MM.1S (cell line): ENCODE data around the gene PDPR.
"Not testable (repeated sequence)": the region's sequence is repeated elsewhere in the genome, so short reads cannot be mapped to it uniquely, and the experiment has no call there.

Source experiments
- EZH2 ChIP-seq: fragments of 300-600 bp; sonication (generic); optimal IDR thresholded peaks from 2 replicates; pipeline ENCODE3; 2017; ENCODE audit warnings: low read depth, mild to moderate bottlenecking, antibody characterized with exemption, low read length, mixed read lengths
- EZH2phosphoT487 ChIP-seq: fragments of 300-600 bp; sonication (generic); IDR thresholded peaks from 2 replicates; pipeline ENCODE4 v1.6.1; 2018; ENCODE audit warnings: antibody characterized with exemption, low read length
- TF ChIP-seq, protein P1 (sequence below): fragments of 300-600 bp; sonication (generic); IDR thresholded peaks from 2 replicates; pipeline ENCODE4 v1.5.1; 2016; ENCODE audit warnings: antibody characterized with exemption, low read length, mixed read lengths

DNA sequence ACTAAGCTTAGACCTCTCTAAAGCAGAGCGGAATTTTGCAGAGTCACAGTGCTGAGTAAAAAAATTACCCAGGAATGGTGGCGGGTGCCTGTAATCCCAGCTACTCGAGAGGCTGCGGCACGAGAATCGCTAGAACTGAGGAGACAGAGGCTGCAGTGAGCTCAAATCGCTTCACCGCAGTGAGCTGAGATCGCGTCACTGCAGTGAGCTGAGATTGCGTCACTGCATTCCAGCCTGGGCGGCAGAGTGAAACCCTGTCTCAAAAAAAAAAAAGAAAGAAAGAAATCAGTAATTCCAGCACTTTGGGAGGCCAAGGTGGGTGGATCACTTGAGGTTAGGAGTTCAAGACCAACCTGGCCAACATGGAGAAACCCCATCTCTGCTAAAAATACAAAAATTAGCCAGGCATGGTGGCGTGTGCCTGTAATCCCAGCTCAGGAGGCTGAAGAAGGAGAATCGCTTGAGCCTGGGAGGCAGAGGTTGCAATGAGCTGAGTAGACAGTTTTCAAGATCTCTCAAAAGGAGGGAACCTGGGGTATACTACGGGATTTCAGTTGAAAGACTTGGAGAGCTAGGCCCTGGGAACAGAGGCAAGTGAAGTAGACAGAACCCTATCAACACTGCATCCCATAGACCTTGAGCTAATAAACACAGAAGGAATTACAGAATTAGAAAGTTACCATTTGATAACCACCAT lies 4.4 kb upstream of the PDPR start:
- TF ChIP-seq, protein P1, sequence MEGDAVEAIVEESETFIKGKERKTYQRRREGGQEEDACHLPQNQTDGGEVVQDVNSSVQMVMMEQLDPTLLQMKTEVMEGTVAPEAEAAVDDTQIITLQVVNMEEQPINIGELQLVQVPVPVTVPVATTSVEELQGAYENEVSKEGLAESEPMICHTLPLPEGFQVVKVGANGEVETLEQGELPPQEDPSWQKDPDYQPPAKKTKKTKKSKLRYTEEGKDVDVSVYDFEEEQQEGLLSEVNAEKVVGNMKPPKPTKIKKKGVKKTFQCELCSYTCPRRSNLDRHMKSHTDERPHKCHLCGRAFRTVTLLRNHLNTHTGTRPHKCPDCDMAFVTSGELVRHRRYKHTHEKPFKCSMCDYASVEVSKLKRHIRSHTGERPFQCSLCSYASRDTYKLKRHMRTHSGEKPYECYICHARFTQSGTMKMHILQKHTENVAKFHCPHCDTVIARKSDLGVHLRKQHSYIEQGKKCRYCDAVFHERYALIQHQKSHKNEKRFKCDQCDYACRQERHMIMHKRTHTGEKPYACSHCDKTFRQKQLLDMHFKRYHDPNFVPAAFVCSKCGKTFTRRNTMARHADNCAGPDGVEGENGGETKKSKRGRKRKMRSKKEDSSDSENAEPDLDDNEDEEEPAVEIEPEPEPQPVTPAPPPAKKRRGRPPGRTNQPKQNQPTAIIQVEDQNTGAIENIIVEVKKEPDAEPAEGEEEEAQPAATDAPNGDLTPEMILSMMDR, result not testable (repeated sequence)
- TF ChIP-seq EZH2, EZH2phosphoT487: not testable (repeated sequence)
